Measurements from ENCODE around the gene LDLRAD3. TPM values are rescaled to one million over a fixed set of nuclear protein-coding genes. Genes with fewer than 3 reads are reported as not detected.
"Not testable (repeated sequence)": the region's sequence is repeated elsewhere in the genome, so short reads cannot be mapped to it uniquely, and the experiment has no call there.

Gene LDLRAD3
- total RNA-seq, 1 experiment from 2014 or later, result 55.7 TPM

DNA sequence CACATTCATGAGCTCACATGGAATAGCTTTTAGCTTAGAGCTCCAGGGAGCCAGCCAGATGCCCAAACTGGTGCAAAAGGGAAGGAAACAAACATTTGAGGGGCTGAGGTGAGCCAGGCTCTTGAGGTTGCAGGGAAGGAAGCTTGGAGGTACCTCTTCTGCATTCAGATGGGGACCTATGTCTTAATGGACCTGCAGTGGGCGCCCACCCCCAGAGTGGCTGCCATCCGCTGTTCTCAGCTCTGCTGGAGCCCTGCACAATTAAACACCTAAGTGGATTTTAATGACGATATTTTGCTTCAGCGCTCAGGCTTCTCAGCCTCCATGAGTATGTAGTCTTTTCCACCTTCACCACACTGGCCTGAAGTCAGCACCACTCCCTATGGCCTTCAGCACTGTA, 100.8 kb downstream of the LDLRAD3 start:
- H3K4me3 Mint-ChIP-seq (ENCODE audit: unreplicated experiment), result no peak overlapping the region
- intact Hi-C loops (cut with micrococcal nuclease), result no loop called here
- H3K27ac Mint-ChIP-seq (ENCODE audit: low read depth, unreplicated experiment), result no peak overlapping the region
- DNase-seq (ENCODE audit: unreplicated experiment), result no peak
- H3K27me3 Mint-ChIP-seq (ENCODE audit: insufficient read depth, unreplicated experiment), result no peaks in the 10 kb centered on the region
- H3K36me3 Mint-ChIP-seq (ENCODE audit: insufficient read depth, unreplicated experiment), result peaks cover 42% of the 10 kb centered on the region
- H3K4me1 Mint-ChIP-seq (ENCODE audit: insufficient read depth, unreplicated experiment), result peaks cover 11% of the 10 kb centered on the region
- no peaks in the 10 kb centered on the region for H3K9me3 Mint-ChIP-seq (ENCODE audit: unreplicated experiment)
- ChIA-PET POLR2A (interaction anchor here (0.7 kb wide), 1 partner anchor 40 kb away, joined by 4 read pairs; no protein-coding TSS in a partner anchor), CTCF (interaction anchor here (0.5 to 2.1 kb wide), 5 partner anchors 213 to 430 kb away, joined by 3 to 10 read pairs (median 3); no protein-coding TSS in a partner anchor)
- BruUV-seq (replicated peaks), result no TSS peak
- no peak for TF ChIP-seq CTCF (IDR thresholded peaks at IDR 0.05; ENCODE audit: unreplicated experiment)

GRCh38 chr11:36045945-36046344, 102.1 kb downstream of the LDLRAD3 start:
- intact Hi-C loops (cut with micrococcal nuclease); H3K9me3 Mint-ChIP-seq (ENCODE audit: unreplicated experiment); BruUV-seq (replicated peaks); POLR2A ChIA-PET; H3K4me3 Mint-ChIP-seq (ENCODE audit: unreplicated experiment); H3K27me3 Mint-ChIP-seq (ENCODE audit: insufficient read depth, unreplicated experiment); H3K27ac Mint-ChIP-seq (ENCODE audit: low read depth, unreplicated experiment); DNase-seq (ENCODE audit: unreplicated experiment): not testable (repeated sequence)
- Mint-ChIP-seq H3K4me1 (ENCODE audit: insufficient read depth, unreplicated experiment) (peaks cover 13% of the 10 kb centered on the region), H3K36me3 (ENCODE audit: insufficient read depth, unreplicated experiment) (peaks cover 35% of the 10 kb centered on the region)
- CTCF ChIA-PET, result interaction anchor here (1.5 kb wide), 1 partner anchor 224 kb away, joined by 4 read pairs; no protein-coding TSS in a partner anchor

GRCh38 chr11:36046932-36047331, 103.1 kb downstream of the LDLRAD3 start:
- Mint-ChIP-seq H3K4me1 (ENCODE audit: insufficient read depth, unreplicated experiment) (peaks cover 13% of the 10 kb centered on the region), H3K27me3 (ENCODE audit: insufficient read depth, unreplicated experiment) (no peaks in the 10 kb centered on the region), H3K27ac (ENCODE audit: low read depth, unreplicated experiment) (no peak overlapping the region), H3K36me3 (ENCODE audit: insufficient read depth, unreplicated experiment) (peaks cover 38% of the 10 kb centered on the region), H3K4me3 (ENCODE audit: unreplicated experiment) (no peak overlapping the region), H3K9me3 (ENCODE audit: unreplicated experiment) (no peaks in the 10 kb centered on the region)
- TF ChIP-seq CTCF (IDR thresholded peaks at IDR 0.05; ENCODE audit: unreplicated experiment), result no peak
- no peak for DNase-seq (ENCODE audit: unreplicated experiment)
- CTCF ChIA-PET, result interaction anchor here (0.6 to 1.5 kb wide), 2 partner anchors 225 to 431 kb away, joined by 4 read pairs; no protein-coding TSS in a partner anchor
- intact Hi-C loops (cut with micrococcal nuclease), result no loop called here
- no TSS peak for BruUV-seq (replicated peaks)
- POLR2A ChIA-PET, result no interaction called here

DNA sequence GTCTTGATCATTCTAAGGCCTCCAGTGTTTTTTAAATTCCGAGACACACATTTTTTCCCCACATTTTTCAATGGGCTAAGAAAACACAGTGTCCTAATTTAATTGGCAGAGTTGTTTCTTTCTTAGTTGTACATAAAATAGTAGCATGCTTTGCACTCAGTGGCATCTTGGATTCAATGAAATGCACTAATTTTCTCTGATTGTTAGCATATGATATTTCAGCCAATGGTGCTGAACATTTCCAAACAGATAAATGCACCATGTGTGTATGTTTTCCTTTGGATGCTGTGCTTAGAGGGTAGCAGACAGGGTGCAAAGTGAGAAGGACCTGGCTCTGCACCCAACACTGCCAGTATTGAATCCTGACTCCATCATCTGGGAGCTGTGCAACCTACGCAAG, 103.5 kb downstream of the LDLRAD3 start:
- H3K4me3 Mint-ChIP-seq (ENCODE audit: unreplicated experiment), result no peak overlapping the region
- no peak for DNase-seq (ENCODE audit: unreplicated experiment)
- H3K4me1 Mint-ChIP-seq (ENCODE audit: insufficient read depth, unreplicated experiment), result peaks cover 9% of the 10 kb centered on the region
- H3K9me3 Mint-ChIP-seq (ENCODE audit: unreplicated experiment), result no peaks in the 10 kb centered on the region
- ChIA-PET POLR2A (no interaction called here), CTCF (no interaction called here)
- H3K36me3 Mint-ChIP-seq (ENCODE audit: insufficient read depth, unreplicated experiment), result peaks cover 34% of the 10 kb centered on the region
- no peaks in the 10 kb centered on the region for H3K27me3 Mint-ChIP-seq (ENCODE audit: insufficient read depth, unreplicated experiment)
- H3K27ac Mint-ChIP-seq (ENCODE audit: low read depth, unreplicated experiment), result no peak overlapping the region
- intact Hi-C loops (cut with micrococcal nuclease), result no loop called here
- no TSS peak for BruUV-seq (replicated peaks)
- no peak for TF ChIP-seq CTCF (IDR thresholded peaks at IDR 0.05; ENCODE audit: unreplicated experiment)
